Stimulated activated CD4-positive, alpha-beta T cell treated with anti-CD3 and anti-CD28 coated beads, Interleukin-1b, Interleukin-23, amount 100 ng/mL, for 48 hours (primary cell): ENCODE results near the gene SPTBN5.
A peak's percentile ranks its signal among the peaks of the same experiment; 100 is the strongest.

Source experiments
- DNase-seq: peaks from one replicate; pipeline ENCODE4 v3.0.0-alpha.2; 2020

SPTBN5 gene

GRCh38 chr15:41901431-41901830 lies 7.6 kb upstream of the SPTBN5 start:
- no peak for DNase-seq

- DNase-seq, result no peak
Observed at GRCh38 chr15:41900526-41901380, 6.9 kb upstream of the SPTBN5 start.

DNA sequence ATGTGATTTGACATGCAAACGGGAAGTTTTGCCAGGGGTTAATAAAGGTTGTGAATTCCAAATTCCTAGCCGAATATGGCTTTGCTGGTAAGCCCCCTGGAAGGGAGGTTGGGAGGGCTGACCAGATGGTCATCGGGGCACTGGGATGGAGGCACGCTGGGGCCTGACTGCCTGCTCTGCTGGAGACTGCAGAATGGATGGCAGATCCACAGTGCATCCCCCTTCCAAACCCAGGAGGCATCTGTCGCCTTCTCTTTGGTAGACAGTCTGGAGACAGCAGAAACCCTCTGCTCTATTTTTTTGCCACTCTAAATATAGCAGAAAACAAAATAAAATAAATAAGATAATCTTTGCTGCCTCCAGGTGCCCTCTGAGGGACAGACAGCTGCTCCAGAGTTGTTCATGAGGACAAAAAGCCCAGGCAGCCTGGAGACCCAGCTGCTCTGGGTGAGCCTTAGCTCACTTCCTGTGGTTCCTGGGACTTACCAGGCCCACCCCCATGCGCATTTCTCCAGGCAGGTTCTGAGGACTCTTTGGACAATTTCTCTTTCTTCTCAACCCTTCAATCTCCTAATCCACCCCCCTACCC lies 6.1 kb upstream of the SPTBN5 start:
- DNase-seq, result no peak

DNA sequence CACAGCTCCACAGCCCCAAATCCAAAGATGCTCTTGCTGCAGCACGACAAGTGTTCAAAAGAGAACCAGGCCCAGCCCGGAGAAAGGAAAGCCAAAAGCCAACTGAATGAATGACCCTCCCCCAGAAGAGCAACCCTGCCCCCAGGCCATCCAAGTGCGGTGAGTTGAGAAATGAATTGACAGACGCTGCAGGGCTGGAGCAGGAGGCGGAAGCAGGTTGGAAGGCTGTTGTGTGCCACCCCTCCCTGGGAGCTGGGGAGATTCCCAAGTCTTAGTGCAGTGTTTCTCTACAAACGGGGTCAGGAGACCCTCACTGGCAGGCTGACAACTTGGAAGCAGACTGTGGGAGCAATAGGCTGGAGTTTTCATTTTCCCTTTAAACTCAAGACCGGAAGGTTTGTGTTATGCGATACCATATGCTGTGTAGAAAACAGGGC lies 3.5 kb upstream of the SPTBN5 start:
- no peak for DNase-seq

- no peak for DNase-seq
Observed at GRCh38 chr15:41896566-41896965, 2.7 kb upstream of the SPTBN5 start.

DNA sequence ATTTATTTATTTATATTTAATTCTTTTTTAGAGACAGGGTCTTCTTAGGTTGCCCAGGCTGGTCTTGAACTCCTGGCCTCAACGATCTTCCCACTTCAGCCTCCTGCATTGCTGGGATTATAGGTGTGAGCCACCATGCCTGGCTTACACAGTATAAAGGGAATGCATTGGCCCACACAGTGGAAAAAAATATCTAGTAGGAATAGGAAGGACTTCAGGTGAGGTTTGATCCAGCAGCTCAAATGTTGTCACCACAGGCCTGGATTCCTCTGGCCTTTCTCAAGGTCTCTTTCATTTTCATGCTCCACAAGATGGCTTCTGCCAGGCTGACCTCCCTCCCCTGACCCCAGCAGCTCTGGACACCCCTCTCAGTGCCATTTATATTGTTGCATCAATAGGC lies 2.1 kb upstream of the SPTBN5 start:
- DNase-seq, result no peak

DNA sequence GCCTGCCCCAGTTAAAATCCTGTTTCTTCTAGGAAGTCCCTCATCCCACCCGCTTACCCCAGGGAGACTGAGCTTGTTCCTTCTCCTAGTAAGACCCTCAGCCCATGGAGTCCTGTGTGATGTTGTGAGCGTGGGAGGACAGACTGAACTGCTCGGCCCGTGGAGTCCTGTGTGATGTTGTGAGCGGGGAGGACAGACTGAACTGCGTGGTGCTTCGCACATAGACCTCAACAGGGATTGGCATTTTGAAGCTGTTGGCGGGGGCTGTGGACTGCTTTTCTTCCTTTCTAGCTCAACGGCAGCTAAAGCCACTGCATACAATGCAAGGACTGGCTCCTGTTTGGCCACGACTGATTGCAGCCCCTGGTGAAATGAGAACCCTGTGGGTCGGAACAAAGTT lies 1.6 kb upstream of the SPTBN5 start:
- no peak for DNase-seq

DNA sequence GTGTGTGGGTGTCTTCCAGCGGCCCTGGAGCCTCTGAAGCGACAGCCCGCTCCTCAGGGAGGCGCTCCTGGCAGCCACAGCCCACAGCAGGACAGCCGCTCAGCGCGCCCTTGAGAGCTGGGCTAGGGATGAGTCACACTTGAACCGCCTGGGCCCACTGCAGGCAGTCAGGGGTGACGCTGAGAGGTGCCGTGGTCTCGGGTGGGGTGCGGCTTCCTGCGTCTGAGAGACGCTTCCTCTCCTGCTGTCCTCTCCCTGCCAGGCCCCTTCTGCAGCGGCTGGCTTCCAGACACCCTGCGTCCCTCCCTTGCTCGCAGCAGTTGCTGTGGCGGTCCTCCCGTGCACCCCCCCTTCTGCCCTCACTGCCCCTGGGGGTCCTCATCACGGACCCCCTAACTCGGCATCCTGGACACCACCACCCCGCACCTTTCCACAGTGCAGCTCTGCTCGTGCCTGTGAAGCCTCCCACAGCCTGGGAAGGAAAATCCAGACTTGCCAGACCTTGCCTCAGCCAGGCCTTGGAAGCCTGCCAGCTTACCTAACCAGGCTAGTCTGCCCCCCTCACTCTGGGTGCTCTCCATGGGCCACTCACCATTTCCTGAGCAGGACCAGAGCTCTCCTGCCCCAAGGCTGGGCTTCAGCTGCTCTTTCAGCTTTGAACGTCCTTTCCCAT lies 1.1 kb upstream of the SPTBN5 start:
- peak; percentile 75 for DNase-seq

DNA sequence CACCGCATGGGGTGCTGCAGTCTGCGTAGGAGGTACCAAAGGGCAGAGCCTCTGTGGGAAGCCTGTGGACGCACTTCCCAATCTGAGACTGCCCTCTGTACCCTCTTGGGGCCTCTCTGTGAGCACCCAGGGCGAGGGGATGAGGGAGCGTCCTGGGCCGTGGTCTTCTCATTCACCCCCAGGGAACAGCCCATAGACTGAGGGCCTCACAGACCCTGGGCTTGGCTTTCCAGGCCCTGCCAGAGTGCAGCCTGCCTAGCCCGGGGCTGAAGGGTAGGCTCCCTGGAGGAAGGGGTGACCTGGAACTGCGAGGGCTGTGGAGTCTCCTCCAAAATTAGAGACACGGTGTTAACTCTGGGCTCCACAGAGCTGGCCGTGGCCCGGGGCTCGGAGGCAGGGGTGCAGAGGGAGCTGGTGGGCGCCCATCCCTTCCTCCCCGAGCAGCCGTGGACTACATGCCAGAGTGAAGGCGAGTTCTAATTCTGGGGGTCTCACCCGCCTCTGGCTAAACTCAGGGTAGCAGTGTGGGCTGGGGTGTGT lies 468 bp upstream of the SPTBN5 start:
- DNase-seq, result no peak

DNA sequence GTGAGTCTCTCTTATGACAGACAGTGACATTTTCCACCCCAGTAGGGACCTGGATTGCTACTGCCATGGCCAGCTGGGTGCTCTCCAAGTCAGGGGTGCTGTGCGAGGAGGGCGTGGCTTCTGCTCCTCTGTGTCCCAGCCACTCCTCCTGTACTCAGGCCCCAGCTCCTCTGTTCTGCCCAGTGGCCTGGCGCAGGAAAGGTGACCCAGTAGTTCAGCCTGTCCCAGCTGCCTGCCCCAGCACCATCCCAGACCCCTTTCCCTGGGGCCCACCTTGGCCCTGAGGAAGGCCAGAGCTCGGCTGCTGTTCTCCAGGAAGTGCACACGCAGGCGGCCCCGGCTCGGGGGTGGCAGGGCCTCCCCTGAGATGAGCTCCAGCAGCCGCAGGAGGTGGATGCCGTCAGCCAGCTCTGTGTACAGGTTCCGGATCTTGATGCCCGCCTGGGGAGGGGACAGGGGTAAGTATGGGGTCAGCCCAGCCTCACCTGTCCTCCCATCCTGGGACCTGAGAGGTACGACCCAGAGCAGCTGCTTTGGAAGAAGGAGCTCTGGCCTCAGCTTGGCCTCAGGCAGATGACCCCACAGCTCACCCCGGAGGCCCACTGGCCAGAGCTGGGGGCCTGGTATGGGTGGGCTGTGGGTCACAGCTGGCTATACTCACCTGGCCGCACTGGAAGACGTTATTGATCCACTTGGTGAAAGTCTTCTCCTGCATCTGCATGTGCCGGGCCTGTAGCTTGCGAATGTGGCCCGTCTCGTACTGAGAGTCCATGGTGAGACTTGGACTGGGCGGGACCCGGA lies 1.0 kb downstream of the SPTBN5 start:
- DNase-seq, result no peak

- no peak for DNase-seq
Observed at GRCh38 chr15:41891946-41892345, 1.9 kb downstream of the SPTBN5 start.

DNA sequence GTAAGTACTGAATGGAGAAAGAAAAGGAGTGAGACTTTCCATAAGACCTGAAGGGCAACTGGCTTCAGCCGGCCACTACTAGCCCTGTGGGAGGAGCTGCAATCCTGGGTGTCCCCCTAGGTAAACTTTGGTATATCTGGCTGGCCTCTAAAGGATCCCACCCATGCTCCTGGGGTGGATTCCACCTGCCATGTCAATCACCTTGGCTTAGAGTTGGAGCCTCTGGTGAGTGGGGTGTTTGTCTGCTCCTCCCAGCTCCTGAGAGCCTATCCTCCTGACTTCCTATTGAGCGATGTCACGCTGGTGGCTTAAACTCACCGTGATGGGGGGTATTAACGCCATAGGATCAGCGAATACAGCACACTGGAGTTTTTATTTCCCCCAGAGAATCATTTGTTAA lies 2.6 kb downstream of the SPTBN5 start:
- no peak for DNase-seq

GRCh38 chr15:41890050-41890690 lies 3.7 kb downstream of the SPTBN5 start:
- no peak for DNase-seq

GRCh38 chr15:41888662-41889253 lies 5.1 kb downstream of the SPTBN5 start:
- no peak for DNase-seq

- DNase-seq, result no peak
Observed at GRCh38 chr15:41887893-41888292, 6.0 kb downstream of the SPTBN5 start.

DNA sequence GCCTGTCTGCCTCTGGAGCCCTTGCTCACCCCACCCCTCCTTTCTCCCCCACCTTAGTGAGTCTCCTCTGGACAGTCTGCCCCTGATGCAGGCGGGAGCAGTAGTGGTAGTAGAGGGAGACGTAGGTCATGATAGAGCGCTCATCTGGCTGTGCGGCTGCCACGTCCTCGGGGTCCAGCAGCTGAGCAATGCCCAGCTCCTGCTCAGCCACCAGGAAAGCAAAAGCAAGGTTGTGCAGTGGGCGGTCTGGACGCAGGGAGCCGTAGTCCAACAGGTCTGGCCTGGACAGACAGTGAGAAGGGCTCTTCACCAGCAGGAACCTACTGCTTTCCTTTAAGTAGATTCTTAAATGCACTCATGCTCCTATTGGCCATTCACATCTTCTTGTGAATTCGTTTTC lies 6.7 kb downstream of the SPTBN5 start:
- DNase-seq, result no peak

DNA sequence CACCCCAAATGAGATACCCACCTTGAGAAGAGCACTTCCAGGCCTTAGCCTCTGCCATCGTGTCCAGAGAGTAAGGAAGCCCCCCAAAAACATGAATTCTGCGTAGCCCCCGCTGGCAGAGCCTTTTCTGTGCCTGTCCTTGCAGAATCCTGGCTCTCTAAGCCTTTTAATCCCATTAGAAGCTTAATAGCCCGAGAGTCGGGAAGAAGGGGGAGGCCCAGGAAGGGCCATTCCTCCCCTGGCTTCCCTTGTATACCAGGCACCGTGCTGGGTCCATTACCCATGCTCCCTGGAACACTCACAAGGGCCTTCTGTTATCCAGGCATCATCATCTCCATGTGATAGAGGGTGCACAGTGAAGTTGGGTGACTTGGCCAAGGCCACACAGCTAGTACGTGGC lies 7.1 kb downstream of the SPTBN5 start:
- no peak for DNase-seq

- DNase-seq, result no peak
Observed at GRCh38 chr15:41885841-41886240, 8.0 kb downstream of the SPTBN5 start.

DNA sequence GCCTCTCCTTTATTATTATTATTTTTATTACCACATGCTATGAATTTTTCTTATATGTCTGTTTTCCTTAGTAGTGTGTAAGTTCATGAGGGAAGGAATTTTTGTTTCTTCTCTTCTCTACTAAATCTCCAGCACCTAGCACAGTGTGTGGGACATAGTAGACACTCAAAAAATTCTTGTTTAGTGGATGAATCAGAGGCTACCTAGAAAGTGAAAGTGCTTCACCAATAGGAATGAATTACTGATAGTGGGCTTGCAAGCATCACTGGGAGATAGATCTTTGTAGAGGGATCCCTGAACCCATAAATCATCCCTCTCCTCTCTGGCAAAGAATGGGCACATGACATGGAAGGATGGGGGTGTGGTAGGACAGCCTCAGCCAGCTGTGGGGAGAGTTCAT lies 8.5 kb downstream of the SPTBN5 start:
- DNase-seq, result no peak

GRCh38 chr15:41884458-41884857 lies 9.4 kb downstream of the SPTBN5 start:
- DNase-seq, result no peak

DNA sequence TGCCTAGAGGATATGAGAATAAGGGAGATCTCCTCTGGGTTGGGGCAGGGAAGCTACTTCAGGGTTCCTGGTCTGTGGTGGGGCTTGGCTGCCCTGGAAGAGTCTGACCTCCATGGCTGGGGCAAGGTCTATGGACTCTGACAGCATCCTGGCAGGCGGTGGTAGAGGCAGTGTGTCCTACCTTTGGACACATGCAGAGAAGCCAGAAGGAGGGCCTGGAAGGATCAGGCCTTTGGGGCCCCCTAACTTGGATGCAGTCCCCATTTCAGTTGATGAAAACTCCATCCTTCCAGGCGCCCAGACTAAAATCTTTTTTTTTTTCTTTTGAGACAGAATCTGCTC lies 10.4 kb downstream of the SPTBN5 start:
- DNase-seq, result no peak
